ENCODE results near the gene CAMK1.

The CAMK1 gene

DNA sequence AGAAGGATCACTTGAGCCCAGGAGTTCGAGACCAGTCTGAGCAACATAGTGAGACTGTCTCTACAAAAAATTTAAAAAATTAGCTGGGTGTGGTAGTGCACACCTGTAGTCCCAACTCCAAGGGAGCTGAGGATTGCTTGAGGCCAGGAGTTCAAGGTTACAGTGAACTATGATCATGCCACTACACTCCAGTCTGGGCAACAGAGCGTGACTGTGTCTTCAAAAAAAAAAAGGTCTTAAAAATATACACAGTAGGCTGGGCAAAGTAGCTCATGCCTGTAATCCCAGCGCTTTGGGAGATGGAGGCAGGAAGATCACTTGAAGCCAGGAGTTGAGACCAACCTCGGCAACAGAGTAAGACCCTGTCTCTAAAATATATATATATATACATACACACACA, 11.2 kb upstream of the CAMK1 start:
- H3K27ac ChIP-seq, result no peak overlapping the region
- no peak for TF ChIP-seq ZFX (IDR thresholded peaks at IDR 0.05; ENCODE audit: borderline replicate concordance)
- TF ChIP-seq, protein P1, sequence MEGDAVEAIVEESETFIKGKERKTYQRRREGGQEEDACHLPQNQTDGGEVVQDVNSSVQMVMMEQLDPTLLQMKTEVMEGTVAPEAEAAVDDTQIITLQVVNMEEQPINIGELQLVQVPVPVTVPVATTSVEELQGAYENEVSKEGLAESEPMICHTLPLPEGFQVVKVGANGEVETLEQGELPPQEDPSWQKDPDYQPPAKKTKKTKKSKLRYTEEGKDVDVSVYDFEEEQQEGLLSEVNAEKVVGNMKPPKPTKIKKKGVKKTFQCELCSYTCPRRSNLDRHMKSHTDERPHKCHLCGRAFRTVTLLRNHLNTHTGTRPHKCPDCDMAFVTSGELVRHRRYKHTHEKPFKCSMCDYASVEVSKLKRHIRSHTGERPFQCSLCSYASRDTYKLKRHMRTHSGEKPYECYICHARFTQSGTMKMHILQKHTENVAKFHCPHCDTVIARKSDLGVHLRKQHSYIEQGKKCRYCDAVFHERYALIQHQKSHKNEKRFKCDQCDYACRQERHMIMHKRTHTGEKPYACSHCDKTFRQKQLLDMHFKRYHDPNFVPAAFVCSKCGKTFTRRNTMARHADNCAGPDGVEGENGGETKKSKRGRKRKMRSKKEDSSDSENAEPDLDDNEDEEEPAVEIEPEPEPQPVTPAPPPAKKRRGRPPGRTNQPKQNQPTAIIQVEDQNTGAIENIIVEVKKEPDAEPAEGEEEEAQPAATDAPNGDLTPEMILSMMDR (IDR thresholded peaks at IDR 0.05), result no peak

DNA sequence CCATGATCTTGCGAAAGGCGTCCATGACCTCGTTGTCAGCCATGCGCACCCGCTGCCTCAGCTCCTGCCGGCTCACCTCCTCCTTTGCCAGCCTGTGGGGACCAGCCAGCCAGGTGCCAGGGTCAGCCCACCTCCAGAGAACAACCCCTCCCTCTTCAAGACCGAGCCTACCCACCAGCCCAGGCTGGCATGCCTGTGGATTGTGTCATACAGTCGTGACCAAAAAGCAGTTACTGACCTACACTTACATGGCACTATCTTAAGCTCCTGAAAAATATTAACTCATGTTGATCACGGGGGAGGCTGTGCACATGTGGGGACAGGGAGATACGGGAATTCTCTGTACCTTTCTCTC, 10.7 kb upstream of the CAMK1 start:
- H3K27ac ChIP-seq, result no peak overlapping the region
- TF ChIP-seq ZFX (IDR thresholded peaks at IDR 0.05; ENCODE audit: borderline replicate concordance), result no peak
- TF ChIP-seq, protein P1 (IDR thresholded peaks at IDR 0.05), result no peak

DNA sequence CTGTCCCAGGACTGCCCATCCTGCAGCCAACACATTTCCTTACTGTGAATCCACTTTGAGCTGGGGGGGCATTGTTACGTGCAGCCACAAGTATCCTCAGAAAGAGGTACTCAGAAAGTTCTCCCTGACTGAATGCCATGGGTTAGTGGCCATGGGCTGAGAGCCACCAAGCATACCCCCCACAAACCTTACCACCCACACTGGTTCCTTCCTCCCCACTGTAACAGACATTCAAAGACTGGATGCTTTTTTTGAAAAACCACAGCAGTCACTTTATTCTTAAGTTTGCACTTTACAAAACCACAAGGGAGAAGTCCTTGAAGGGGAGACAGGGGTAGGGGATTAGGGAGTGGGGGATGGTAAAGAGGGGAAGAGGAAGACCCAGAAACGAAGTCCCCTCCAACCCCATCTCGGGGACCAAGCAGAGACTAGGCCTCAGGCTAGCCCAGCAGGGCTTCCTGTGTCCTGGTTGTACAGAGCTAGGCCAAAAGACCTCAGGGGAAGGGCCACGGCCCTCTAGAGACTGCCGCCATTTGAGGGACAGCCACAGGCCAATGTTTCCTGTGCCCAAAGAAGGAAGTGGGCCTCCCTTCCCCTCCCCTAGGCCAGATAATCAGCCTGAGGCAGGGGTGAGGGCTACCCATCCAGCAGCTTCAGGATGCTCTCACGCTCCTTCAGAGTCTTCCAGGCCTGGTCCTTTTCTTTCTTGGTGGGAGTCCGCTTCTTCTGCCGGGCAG, 10.1 kb upstream of the CAMK1 start:
- TF ChIP-seq ZFX (IDR thresholded peaks at IDR 0.05; ENCODE audit: borderline replicate concordance), result no peak
- TF ChIP-seq, protein P1 (IDR thresholded peaks at IDR 0.05), result no peak
- H3K27ac ChIP-seq, result no peak overlapping the region

DNA sequence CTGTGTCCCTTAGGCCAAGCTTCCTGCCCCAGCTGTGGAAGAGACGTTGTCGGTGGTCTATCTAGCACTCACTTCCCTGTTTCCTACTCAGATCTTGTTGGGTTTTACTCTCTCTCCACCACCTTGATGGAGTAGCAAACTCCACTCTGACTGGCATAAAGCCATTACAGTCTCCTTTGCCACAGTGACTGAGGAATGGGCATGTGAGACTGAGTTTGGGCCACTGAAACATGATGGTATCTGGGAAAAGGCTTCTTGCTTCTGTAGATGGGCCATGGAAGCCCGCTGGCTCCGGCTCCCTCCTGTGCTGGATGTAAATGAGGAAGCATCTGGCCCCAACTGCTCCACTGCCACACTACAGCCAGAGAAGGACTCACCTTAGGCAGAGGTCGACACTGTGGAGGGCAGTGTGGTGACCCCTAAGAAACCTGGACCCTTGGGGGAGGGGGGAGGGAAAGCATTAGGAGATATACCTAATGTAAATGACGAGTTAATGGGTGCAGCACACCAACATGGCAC, 9.4 kb upstream of the CAMK1 start:
- TF ChIP-seq, protein P1 (IDR thresholded peaks at IDR 0.05), result no peak
- TF ChIP-seq ZFX (IDR thresholded peaks at IDR 0.05; ENCODE audit: borderline replicate concordance), result no peak
- H3K27ac ChIP-seq, result no peak overlapping the region

DNA sequence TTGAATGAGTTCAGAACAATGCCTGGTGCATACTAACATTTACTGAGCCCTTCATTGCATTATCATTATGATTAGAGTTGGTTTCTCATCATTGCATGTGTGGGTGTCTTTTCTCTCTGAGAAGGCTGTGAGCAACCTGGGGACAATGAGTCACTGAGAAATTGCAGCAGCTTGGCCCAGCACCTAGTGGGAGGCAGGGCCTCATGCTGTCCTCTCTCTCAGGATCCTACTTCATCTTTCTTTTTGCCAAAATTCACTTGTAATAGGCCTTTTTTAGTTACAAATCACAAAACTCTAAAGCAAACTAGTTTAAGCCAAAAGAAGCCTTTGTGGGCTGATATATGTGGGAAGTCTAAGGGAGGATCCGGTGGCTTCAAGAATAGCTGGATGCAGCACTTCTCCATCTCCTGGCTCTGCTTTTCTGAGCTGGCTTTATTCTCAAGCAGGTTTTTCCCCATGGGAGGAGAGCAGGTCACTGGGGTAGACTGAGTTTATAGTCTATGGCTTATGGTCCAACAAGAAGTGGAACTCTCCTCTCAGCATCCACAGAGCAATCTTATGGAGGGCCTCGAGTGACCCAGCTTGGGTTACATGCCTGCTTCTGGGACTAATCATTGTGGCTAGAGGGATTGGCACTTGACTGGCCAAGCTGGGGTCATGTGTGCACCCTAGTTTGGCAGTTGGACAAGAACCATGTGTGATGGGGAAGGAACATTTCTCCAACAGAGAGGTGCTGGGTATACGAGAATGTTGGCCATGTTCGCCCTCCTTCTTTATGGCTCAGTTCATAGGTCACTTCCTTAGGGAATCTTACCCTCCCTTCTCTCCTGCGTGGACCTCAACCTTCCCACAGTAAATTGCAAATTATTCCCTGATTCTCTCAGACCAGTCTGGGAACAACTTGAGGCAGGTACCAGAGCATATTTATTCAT, 8.7 kb upstream of the CAMK1 start:
- no peak overlapping the region for H3K27ac ChIP-seq

DNA sequence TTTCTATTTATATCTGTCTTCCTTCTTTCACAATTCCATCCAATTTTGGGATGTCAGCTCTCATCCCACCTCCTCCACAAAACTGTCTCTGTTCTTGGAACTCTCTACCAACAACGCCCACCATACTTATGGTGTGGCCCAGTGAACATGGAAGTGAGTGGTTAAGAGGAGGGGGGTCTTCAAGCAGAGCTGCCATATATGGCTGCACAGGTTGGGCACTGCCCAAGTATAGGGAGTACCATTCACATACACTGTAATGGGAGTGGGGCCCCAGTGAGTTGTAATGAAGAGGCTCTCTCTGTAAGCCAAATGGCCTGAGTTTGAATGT, 7.9 kb upstream of the CAMK1 start:
- TF ChIP-seq, protein P1 (IDR thresholded peaks at IDR 0.05), result no peak
- TF ChIP-seq ZFX (IDR thresholded peaks at IDR 0.05; ENCODE audit: borderline replicate concordance), result no peak
- no peak overlapping the region for H3K27ac ChIP-seq

More for the DNA sequence above, 8.7 kb upstream of the CAMK1 start:
- TF ChIP-seq, protein P1 (IDR thresholded peaks at IDR 0.05), result no peak
- no peak for TF ChIP-seq ZFX (IDR thresholded peaks at IDR 0.05; ENCODE audit: borderline replicate concordance)

Data from 22Rv1 (cell line).